ENCODE measurements around the gene ANK3.

ANK3 gene

GRCh38 chr10:60334991-60335390, 54.7 kb downstream of the ANK3 start:
- no peaks in the 10 kb centered on the region for H3K4me1 ChIP-seq
- no peaks in the 10 kb centered on the region for H3K27me3 ChIP-seq
- no peak overlapping the region for H3K27ac ChIP-seq
- no peak for DNase-seq
- no peaks in the 10 kb centered on the region for H3K9me3 ChIP-seq
- H3K4me3 ChIP-seq = no peak overlapping the region
- H3K36me3 ChIP-seq = no peaks in the 10 kb centered on the region
- TF ChIP-seq, protein P1, sequence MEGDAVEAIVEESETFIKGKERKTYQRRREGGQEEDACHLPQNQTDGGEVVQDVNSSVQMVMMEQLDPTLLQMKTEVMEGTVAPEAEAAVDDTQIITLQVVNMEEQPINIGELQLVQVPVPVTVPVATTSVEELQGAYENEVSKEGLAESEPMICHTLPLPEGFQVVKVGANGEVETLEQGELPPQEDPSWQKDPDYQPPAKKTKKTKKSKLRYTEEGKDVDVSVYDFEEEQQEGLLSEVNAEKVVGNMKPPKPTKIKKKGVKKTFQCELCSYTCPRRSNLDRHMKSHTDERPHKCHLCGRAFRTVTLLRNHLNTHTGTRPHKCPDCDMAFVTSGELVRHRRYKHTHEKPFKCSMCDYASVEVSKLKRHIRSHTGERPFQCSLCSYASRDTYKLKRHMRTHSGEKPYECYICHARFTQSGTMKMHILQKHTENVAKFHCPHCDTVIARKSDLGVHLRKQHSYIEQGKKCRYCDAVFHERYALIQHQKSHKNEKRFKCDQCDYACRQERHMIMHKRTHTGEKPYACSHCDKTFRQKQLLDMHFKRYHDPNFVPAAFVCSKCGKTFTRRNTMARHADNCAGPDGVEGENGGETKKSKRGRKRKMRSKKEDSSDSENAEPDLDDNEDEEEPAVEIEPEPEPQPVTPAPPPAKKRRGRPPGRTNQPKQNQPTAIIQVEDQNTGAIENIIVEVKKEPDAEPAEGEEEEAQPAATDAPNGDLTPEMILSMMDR (IDR thresholded peaks at IDR 0.05) = no peak
- intact Hi-C loops (cut with DNase I; ENCODE audit: low total_unique reads) = no loop called here

DNA sequence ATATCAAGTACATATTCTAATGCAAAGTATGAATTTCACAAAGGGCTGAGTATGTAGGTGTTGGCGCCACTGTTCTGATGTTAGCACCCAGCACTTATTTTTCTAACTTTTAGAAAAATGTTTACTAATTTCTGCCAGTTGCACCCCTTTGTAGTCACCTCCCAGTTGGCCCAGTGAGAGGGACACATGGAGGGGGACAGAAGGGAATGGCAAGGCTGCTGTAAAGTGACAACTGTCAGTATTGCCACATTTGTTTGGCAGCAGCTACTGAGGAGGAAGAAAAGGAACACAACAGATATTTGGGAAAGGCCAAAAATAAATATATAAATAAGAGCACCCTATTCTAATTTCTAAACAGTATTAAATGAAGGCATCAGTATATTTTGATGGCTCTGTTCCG, 57.3 kb downstream of the ANK3 start:
- Histone ChIP-seq H3K9me3 (no peaks in the 10 kb centered on the region), H3K4me1 (no peaks in the 10 kb centered on the region), H3K27ac (no peak overlapping the region), H3K27me3 (no peaks in the 10 kb centered on the region), H3K36me3 (no peaks in the 10 kb centered on the region), H3K4me3 (no peak overlapping the region)
- intact Hi-C loops (cut with DNase I; ENCODE audit: low total_unique reads) = no loop called here
- no peak for DNase-seq
- TF ChIP-seq, protein P1 (IDR thresholded peaks at IDR 0.05) = no peak

- H3K4me3 ChIP-seq = no peak overlapping the region
- H3K27me3 ChIP-seq = no peaks in the 10 kb centered on the region
- DNase-seq = no peak
- TF ChIP-seq, protein P1 (IDR thresholded peaks at IDR 0.05) = no peak
- H3K36me3 ChIP-seq = no peaks in the 10 kb centered on the region
- no peaks in the 10 kb centered on the region for H3K9me3 ChIP-seq
- H3K27ac ChIP-seq = no peak overlapping the region
- intact Hi-C loops (cut with DNase I; ENCODE audit: low total_unique reads) = no loop called here
- no peaks in the 10 kb centered on the region for H3K4me1 ChIP-seq
These were observed 57.8 kb downstream of the ANK3 start for GRCh38 chr10:60331886-60332285.

DNA sequence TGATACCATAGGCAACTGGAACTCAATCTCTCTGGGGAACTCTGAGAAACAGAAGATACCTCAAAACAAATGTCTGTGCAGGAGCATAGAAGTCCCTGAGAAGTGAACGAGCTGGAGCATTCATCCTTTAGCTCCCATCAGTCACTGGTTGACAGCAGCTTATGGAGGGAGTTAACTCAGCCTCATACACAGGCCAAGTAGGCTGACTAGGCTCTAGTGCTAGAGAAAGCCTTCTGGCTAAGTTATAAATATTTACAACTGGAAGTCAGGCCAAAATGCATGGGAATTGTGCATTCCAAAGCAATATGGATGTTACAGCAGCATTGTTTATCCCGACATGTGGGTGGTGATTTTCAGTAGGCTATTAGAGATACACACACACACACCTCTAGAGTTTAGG, 66.5 kb downstream of the ANK3 start:
- TF ChIP-seq, protein P1 (IDR thresholded peaks at IDR 0.05) = no peak
- H3K27ac ChIP-seq = no peak overlapping the region
- intact Hi-C loops (cut with DNase I; ENCODE audit: low total_unique reads) = no loop called here

DNA sequence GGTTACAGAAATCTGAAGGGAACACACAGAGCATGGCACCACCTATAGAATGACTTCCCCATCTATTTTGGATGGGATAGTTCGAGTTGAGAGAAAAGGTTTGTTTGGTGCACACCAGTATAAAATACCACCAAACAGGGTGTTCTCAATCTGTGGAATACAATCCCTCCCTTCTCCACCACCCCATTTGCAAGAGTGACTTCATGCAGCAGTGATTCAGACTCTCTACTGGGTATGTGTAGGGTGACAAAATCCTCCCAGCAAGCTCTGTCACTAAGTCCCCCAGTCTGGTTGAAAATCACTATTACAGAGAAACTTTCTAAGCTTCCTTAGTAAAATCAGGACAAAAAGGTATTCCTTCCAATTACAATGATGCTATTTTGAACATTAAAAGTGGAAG, 69.0 kb downstream of the ANK3 start:
- Histone ChIP-seq H3K27me3 (no peaks in the 10 kb centered on the region), H3K9me3 (no peaks in the 10 kb centered on the region), H3K4me3 (no peak overlapping the region), H3K27ac (no peak overlapping the region), H3K36me3 (no peaks in the 10 kb centered on the region), H3K4me1 (no peaks in the 10 kb centered on the region)
- TF ChIP-seq, protein P1 (IDR thresholded peaks at IDR 0.05) = no peak
- DNase-seq = no peak
- intact Hi-C loops (cut with DNase I; ENCODE audit: low total_unique reads) = no loop called here

More for the DNA sequence above, 66.5 kb downstream of the ANK3 start:
- no peaks in the 10 kb centered on the region for H3K27me3 ChIP-seq
- DNase-seq = no peak
- H3K36me3 ChIP-seq = no peaks in the 10 kb centered on the region
- no peaks in the 10 kb centered on the region for H3K9me3 ChIP-seq
- no peaks in the 10 kb centered on the region for H3K4me1 ChIP-seq
- H3K4me3 ChIP-seq = no peak overlapping the region

DNA sequence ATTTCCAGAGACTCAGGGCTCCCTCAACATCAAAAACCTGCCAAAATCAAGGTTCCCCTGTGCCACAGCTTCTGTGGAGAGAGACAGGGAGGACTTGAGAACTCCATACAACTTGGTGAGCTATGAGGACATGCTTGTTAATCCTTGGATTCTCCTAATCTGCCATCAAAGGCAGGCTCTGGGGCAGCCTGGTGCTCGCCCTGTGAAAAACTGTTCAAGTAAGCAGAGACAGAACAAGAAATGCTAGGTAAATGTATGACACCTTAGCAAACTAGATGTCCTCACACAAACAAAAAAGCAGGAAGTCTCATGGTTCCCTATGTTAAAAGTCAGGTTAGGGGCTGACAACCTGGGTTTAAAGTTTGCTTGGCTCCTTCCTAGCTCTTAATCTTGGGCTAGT, 73.6 kb downstream of the ANK3 start:
- Histone ChIP-seq H3K4me1 (peaks cover 0 to 7% (median 0%) of the 10 kb centered on the region in 4 donors), H3K4me3 (no peak overlapping the region), H3K36me3 (no peaks in the 10 kb centered on the region), H3K27ac (no peak overlapping the region), H3K9me3 (no peaks in the 10 kb centered on the region), H3K27me3 (no peaks in the 10 kb centered on the region)
- TF ChIP-seq, protein P1 (IDR thresholded peaks at IDR 0.05) = no peak
- intact Hi-C loops (cut with DNase I; ENCODE audit: low total_unique reads) = no loop called here
- no peak for DNase-seq
